Heart right ventricle (tissue), 16 donors: ENCODE measurements around the gene ASIC3. TPM values are rescaled to one million over a fixed set of nuclear protein-coding genes. Genes with fewer than 3 reads are reported as not detected.

Experiments
- ATAC-seq, 8 donors: fragments of 200-7000 bp; cut with Tn5 transposase; one replicate each; pipeline ENCODE4 v1.9.1; 2020; ENCODE audit warnings: mild to moderate bottlenecking in 8 of 8, moderate library complexity in 8 of 8, moderate number of reproducible peaks in 1 of 8
- DNase-seq, 2 donors: peaks; one replicate each; pipeline ENCODE4 v3.0.0-alpha.2; 2020
- H3K27ac ChIP-seq, 10 donors: fragments of 200-600 bp; sonication (generic) in 2 of 10; one replicate each; pipeline versions ENCODE4 v1.5.0 to v1.8.0; 2020 to 2022; ENCODE audit warnings: mild to moderate bottlenecking in 3 of 10
- H3K27me3 ChIP-seq, 7 donors: fragments of 200-600 bp; one replicate each; pipeline ENCODE4 v1.8.0; 2021 to 2022; ENCODE audit warnings: mild to moderate bottlenecking in 2 of 7
- H3K36me3 ChIP-seq, 9 donors: fragments of 200-600 bp; sonication (generic) in 1 of 9; one replicate each; pipeline versions ENCODE4 v1.5.0 to v1.8.0; 2020 to 2022; ENCODE audit warnings: mild to moderate bottlenecking in 2 of 9
- H3K4me1 ChIP-seq, 9 donors: fragments of 200-600 bp; sonication (generic) in 1 of 9; one replicate each; pipeline versions ENCODE4 v1.5.0 to v1.8.0; 2020 to 2022; ENCODE audit warnings: mild to moderate bottlenecking in 4 of 9
- H3K4me3 ChIP-seq, 10 donors: fragments of 200-600 bp; sonication (generic) in 2 of 10; one replicate each; pipeline versions ENCODE4 v1.5.0 to v1.8.0; 2020 to 2022; ENCODE audit warnings: mild to moderate bottlenecking in 7 of 10, moderate library complexity in 2 of 10
- H3K9me3 ChIP-seq, 11 donors: fragments of 200-600 bp in 10 of 11; sonication (generic) in 2 of 11; one replicate each; pipeline versions ENCODE4 v1.5.0 to v1.8.0; 2013 to 2022; ENCODE audit warnings: mild to moderate bottlenecking in 2 of 11, control low read depth in 1 of 11, moderate library complexity in 1 of 11
- WGBS, 2 donors: extraction: QIAGEN DNeasy Blood & Tissue Kit; methylation state at CpG; one replicate each; pipeline ENCODE4 v1.1.7; 2013; ENCODE audit warnings: inconsistent platforms in 1 of 2; 5-methylcytosine and 5-hydroxymethylcytosine counted together
- intact Hi-C, 10 donors: fragments of 100-400 bp; cut with DNase I; formaldehyde crosslinking; loops; one replicate each; pipeline versions ENCODE4 v1.11.1 to v1.14.2; 2022
- polyA plus RNA-seq, 2 donors: library from polyadenylated mRNA; stranded (reverse); fragments of 200-250 nt; gene quantifications; one replicate each; pipeline ENCODE4 v1.2.3, GENCODE V29; 2013
- total RNA-seq, 10 donors: library from RNA; stranded (reverse); fragmentation: NEBNext Ultra II Directional in 3 of 10; extraction: Animal tissue kit (Norgen Biotek cat#: 25700) in 3 of 10; gene quantifications; one replicate each; pipeline versions ENCODE4 v1.2.1 to v1.2.4, GENCODE V29; 2021 to 2023
- TF ChIP-seq, protein P1 (sequence below), 9 donors: fragments of 200-600 bp; sonication (generic) in 2 of 9; IDR thresholded peaks; one replicate each; pipeline versions ENCODE4 v1.5.0 to v1.8.0; 2021 to 2022; ENCODE audit warnings: antibody characterized with exemption in 9 of 9, mild to moderate bottlenecking in 5 of 9, moderate library complexity in 1 of 9
- donor health status: Arrhythmogenic right ventricular cardiomyopathy.
- donor health status: ischemic (EF 13 %, LVEDD 7.1; RV severe dilation, severe dysfunction).
- donor health status: healthy with polysubstance abuse.
- donor health status: DM: no; HTN: yes; CAD: no.
- donor health status: DM: no; HTN: no; CAD: no.
- donor health status: ischemic (EF 25% LVEDD 6.9; RV normal size, moderate dysfunction).
- donor health status: ischemic (EF 25% LVEDD 5.7; RV mildly dilated, moderate dysfunction).
- donor health status: healthy.
- donor health status: DM: yes; HTN: yes; CAD: no.
- donor health status: Ischemic cardiomyopathy.
- donor health status: ischemic (EF 35%, LVEDD 5.7; RV mildly dilated, moderate dysfunction).
- donor health status: nonischemic (EF 11% LVEDD 7.7; RV severe dilation, severe dysfunction).
- donor health status: DM: yes; HTN: yes; CAD: no.
- donor health status: PGD.
- donor health status: ischemic (EF 29% LVEDD 5.4; RV normal size, mild dysfunction).
- donor health status: nonischemic (EF 23%, LVEDD 6.1; RV moderate dilation, normal function).

ASIC3 gene
- total and polyA plus RNA-seq, 12 donors, result 3.2 to 38.8 (median 5.6) TPM

DNA sequence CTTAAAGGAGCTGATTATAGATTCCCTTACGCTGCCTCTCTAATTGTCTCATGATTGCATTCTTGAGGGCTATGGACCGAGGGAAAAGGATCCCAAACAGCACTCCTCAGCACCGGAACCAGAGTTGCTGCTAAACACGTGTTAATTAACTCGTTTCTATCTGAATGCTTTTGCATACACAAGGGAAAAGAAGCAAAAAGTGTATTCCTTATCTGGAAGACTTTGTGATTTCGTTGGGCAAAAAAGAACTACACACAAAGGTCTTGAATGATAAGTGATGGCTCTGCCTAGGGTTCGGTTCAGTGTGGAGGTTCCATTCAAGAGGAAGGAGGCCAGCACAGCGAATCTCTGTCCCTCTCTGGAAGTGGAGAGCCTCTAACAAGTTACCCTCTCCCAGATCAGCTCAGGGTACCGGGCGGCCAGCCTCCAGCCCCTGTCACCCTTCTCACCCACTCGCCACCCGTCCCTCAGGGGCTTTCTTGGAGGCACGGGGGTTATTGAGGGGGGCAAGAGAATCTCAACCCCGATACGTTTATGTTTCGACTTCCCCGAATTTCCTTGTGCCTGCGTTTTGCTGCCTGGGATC, 10.5 kb downstream of the ASIC3 start:
- H3K9me3 ChIP-seq, result no peaks in the 10 kb centered on the region
- H3K27ac ChIP-seq, result peak overlapping the region; percentile 94 to 98 (median 97)
- WGBS, 2 donors, result 4 to 7% methylated on average over 18 of the region's 18 CpGs
- H3K4me3 ChIP-seq, result peak overlapping the region; percentile 70 to 95 (median 88)
- ATAC-seq, result no peak
- intact Hi-C loops, result loop anchor here in 8 of 10 donors (1.0 to 10.0 kb wide), 6 partner anchors 22 to 56 kb away; partner anchors contain the start of genes FASTK (in 5 of the 8), ABCB8 (in 3 of the 8) and AGAP3 (in 1 of the 8)
- DNase-seq, result no peak
- H3K36me3 ChIP-seq, result peaks cover 0 to 9% (median 0%) of the 10 kb centered on the region in 9 donors
- peaks cover 34 to 60% (median 55%) of the 10 kb centered on the region in 9 donors for H3K4me1 ChIP-seq
- H3K27me3 ChIP-seq, result no peaks in the 10 kb centered on the region
- TF ChIP-seq, protein P1, sequence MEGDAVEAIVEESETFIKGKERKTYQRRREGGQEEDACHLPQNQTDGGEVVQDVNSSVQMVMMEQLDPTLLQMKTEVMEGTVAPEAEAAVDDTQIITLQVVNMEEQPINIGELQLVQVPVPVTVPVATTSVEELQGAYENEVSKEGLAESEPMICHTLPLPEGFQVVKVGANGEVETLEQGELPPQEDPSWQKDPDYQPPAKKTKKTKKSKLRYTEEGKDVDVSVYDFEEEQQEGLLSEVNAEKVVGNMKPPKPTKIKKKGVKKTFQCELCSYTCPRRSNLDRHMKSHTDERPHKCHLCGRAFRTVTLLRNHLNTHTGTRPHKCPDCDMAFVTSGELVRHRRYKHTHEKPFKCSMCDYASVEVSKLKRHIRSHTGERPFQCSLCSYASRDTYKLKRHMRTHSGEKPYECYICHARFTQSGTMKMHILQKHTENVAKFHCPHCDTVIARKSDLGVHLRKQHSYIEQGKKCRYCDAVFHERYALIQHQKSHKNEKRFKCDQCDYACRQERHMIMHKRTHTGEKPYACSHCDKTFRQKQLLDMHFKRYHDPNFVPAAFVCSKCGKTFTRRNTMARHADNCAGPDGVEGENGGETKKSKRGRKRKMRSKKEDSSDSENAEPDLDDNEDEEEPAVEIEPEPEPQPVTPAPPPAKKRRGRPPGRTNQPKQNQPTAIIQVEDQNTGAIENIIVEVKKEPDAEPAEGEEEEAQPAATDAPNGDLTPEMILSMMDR (IDR thresholded peaks at IDR 0.05), result no peak

DNA sequence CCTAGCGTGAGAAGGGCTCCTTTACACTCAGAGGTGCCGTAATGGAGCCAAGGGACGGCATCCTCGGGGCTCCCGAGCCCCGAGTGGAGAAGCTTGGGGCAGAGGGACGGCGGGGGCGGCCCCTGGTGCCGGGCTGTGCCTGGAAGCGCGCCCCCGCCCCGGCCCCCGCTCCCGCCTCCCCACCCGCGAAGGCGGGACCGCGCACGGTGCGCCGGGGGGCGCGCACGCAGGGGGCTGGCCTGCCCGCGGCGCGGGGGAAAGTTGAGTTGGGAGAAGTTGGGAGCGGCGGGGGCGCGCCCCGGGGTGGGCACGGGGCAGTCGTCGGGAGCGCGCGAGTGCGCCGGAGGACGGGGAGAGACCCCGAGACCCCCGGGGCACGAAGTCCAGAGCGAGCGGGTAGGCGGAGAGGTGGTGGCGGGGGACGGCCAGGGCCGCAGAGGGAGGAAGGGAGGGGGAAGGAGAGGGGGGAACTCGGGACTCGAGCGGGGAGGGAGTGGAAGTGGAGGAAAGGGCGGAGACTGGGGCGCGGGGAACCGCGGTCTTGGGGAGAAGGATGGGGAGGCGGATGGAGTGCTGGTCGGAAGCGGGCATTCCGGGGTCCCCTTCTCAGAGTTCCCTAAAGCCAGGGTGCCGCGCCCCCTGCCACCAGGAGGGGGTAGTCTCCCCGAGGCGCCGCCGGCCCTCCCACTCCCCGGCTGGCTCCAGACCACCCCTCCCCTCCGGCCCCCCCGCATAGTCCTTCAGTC, 11.2 kb downstream of the ASIC3 start, which contains the start of gene SLC4A2:
SLC4A2 (plus strand) TSS at position 223 of the 746 bp plus-strand sequence. CDS start 2,399 bp downstream, outside the sequence.
- intact Hi-C loops, result loop anchor here in 8 of 10 donors (1.0 to 10.0 kb wide), 7 partner anchors 21 to 55 kb away; partner anchors contain the start of genes FASTK (in 5 of the 8), ABCB8 (in 2 of the 8) and AGAP3 (in 1 of the 8)
- 1% methylated on average over 61 to 75 of the region's 75 CpGs for WGBS, 2 donors
- peak; percentile 56 to 76 (median 63) for ATAC-seq
- Histone ChIP-seq H3K9me3 (no peaks in the 10 kb centered on the region), H3K4me3 (peak within 1 kb of the TSS; percentile 70 to 95 (median 88)), H3K27me3 (no peaks in the 10 kb centered on the region), H3K27ac (peak within 1 kb of the TSS; percentile 94 to 98 (median 97)), H3K4me1 (peaks cover 34 to 60% (median 55%) of the 10 kb centered on the region in 9 donors), H3K36me3 (peaks cover 0 to 15% (median 3%) of the 10 kb centered on the region in 9 donors)
- DNase-seq, result peak; percentile 84 to 86
- TF ChIP-seq, protein P1 (IDR thresholded peaks at IDR 0.05), result peak; percentile 15 to 72 (median 57)

DNA sequence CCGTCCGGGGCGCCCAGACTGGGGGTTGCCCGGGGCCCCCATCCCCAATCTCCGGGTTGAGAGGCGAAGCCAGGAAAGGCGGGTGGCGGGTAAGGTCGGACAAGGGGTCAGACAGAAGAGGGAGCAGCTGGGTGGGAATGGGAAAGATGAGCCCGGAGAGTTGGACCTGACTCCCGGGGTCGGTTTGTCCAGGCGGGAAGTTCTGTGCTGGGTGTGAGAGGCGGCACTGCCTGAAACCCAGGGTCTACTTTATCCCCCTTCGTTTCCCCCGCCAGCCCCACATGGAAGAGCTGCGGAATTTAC, 11.7 kb downstream of the ASIC3 start:
- H3K27ac ChIP-seq, result peak overlapping the region; percentile 94 to 98 (median 97)
- H3K27me3 ChIP-seq, result no peaks in the 10 kb centered on the region
- peaks cover 0 to 20% (median 8%) of the 10 kb centered on the region in 9 donors for H3K36me3 ChIP-seq
- ATAC-seq (no peak), DNase-seq (no peak)
- TF ChIP-seq, protein P1 (IDR thresholded peaks at IDR 0.05), result peak in 1 of 9 donors; percentile 36
- intact Hi-C loops, result loop anchor here in 1 of 10 donors (1.0 kb wide), 1 partner anchor 51 kb away; no protein-coding TSS in a partner anchor
- peak overlapping the region; percentile 70 to 95 (median 88) for H3K4me3 ChIP-seq
- H3K9me3 ChIP-seq, result no peaks in the 10 kb centered on the region
- peaks cover 34 to 63% (median 55%) of the 10 kb centered on the region in 9 donors for H3K4me1 ChIP-seq
- 2 to 3% methylated on average over 15 to 17 of the region's 17 CpGs for WGBS, 2 donors
